ENCODE results near the gene KCNT2.

KCNT2 gene

GRCh38 chr1:196451103-196451502 lies 157.1 kb downstream of the KCNT2 start:
- Histone ChIP-seq H3K9ac (no peak overlapping the region), H3K4me1 (no peaks in the 10 kb centered on the region), H3K9me3 (ENCODE audit: control insufficient read depth, low read length) (no peaks in the 10 kb centered on the region), H2AFZ (no peak overlapping the region), H3K4me3 (ENCODE audit: low read depth, low read length) (no peak overlapping the region), H3K27me3 (ENCODE audit: control insufficient read depth, insufficient read depth, low read length) (no peaks in the 10 kb centered on the region), H3K27ac (no peak overlapping the region), H3K79me2 (no peaks in the 10 kb centered on the region), H3K36me3 (ENCODE audit: control insufficient read depth, insufficient read depth, low read length) (no peaks in the 10 kb centered on the region), H3K4me2 (ENCODE audit: low read length) (no peak overlapping the region)
- TF ChIP-seq CTCF (IDR thresholded peaks at IDR 0.05), result no peak

- Histone ChIP-seq H3K4me3 (ENCODE audit: low read depth, low read length) (no peak overlapping the region), H3K9me3 (ENCODE audit: control insufficient read depth, low read length) (no peaks in the 10 kb centered on the region), H2AFZ (no peak overlapping the region), H3K79me2 (no peaks in the 10 kb centered on the region), H3K4me1 (no peaks in the 10 kb centered on the region), H3K27me3 (ENCODE audit: control insufficient read depth, insufficient read depth, low read length) (no peaks in the 10 kb centered on the region), H3K36me3 (ENCODE audit: control insufficient read depth, insufficient read depth, low read length) (no peaks in the 10 kb centered on the region), H3K27ac (no peak overlapping the region), H3K4me2 (ENCODE audit: low read length) (no peak overlapping the region), H3K9ac (no peak overlapping the region)
- TF ChIP-seq CTCF (IDR thresholded peaks at IDR 0.05), result no peak
Observed at GRCh38 chr1:196450143-196451095, 157.8 kb downstream of the KCNT2 start.

- Histone ChIP-seq H3K4me2 (ENCODE audit: low read length) (no peak overlapping the region), H3K9me3 (ENCODE audit: control insufficient read depth, low read length) (no peaks in the 10 kb centered on the region), H3K9ac (no peak overlapping the region), H3K4me1 (no peaks in the 10 kb centered on the region), H3K27me3 (ENCODE audit: control insufficient read depth, insufficient read depth, low read length) (no peaks in the 10 kb centered on the region), H3K36me3 (ENCODE audit: control insufficient read depth, insufficient read depth, low read length) (no peaks in the 10 kb centered on the region), H3K27ac (no peak overlapping the region), H3K4me3 (ENCODE audit: low read depth, low read length) (no peak overlapping the region), H3K79me2 (no peaks in the 10 kb centered on the region), H2AFZ (no peak overlapping the region)
- no peak for TF ChIP-seq CTCF (IDR thresholded peaks at IDR 0.05)
Observed at GRCh38 chr1:196449460-196449859, 158.8 kb downstream of the KCNT2 start.

- no peaks in the 10 kb centered on the region for H3K79me2 ChIP-seq
- no peaks in the 10 kb centered on the region for H3K27me3 ChIP-seq (ENCODE audit: control insufficient read depth, insufficient read depth, low read length)
- H3K36me3 ChIP-seq (ENCODE audit: control insufficient read depth, insufficient read depth, low read length), result no peaks in the 10 kb centered on the region
- no peak overlapping the region for H2AFZ ChIP-seq
- H3K27ac ChIP-seq, result no peak overlapping the region
- no peaks in the 10 kb centered on the region for H3K9me3 ChIP-seq (ENCODE audit: control insufficient read depth, low read length)
- TF ChIP-seq CTCF (IDR thresholded peaks at IDR 0.05), result no peak
- no peak overlapping the region for H3K9ac ChIP-seq
- H3K4me1 ChIP-seq, result no peaks in the 10 kb centered on the region
- no peak overlapping the region for H3K4me2 ChIP-seq (ENCODE audit: low read length)
- no peak overlapping the region for H3K4me3 ChIP-seq (ENCODE audit: low read depth, low read length)
Observed at GRCh38 chr1:196445775-196446174, 162.5 kb downstream of the KCNT2 start.

GRCh38 chr1:196444634-196445033 lies 163.6 kb downstream of the KCNT2 start:
- Histone ChIP-seq H3K4me1 (no peaks in the 10 kb centered on the region), H3K36me3 (ENCODE audit: control insufficient read depth, insufficient read depth, low read length) (no peaks in the 10 kb centered on the region), H3K27ac (no peak overlapping the region), H3K9ac (no peak overlapping the region), H2AFZ (no peak overlapping the region), H3K4me3 (ENCODE audit: low read depth, low read length) (no peak overlapping the region), H3K4me2 (ENCODE audit: low read length) (no peak overlapping the region), H3K79me2 (no peaks in the 10 kb centered on the region), H3K9me3 (ENCODE audit: control insufficient read depth, low read length) (no peaks in the 10 kb centered on the region), H3K27me3 (ENCODE audit: control insufficient read depth, insufficient read depth, low read length) (no peaks in the 10 kb centered on the region)
- no peak for TF ChIP-seq CTCF (IDR thresholded peaks at IDR 0.05)

All from parathyroid adenoma (tissue), 2 donors.